Glutamatergic neuron (in vitro differentiated cells): ENCODE measurements around the gene ZNRF1. TPM values are rescaled to one million over a fixed set of nuclear protein-coding genes. Genes with fewer than 3 reads are reported as not detected.

ENCODE experiments used
- DNase-seq: peaks from one replicate; pipeline ENCODE4 v3.0.0; 2022
- H3K27ac Mint-ChIP-seq: one replicate; pipeline ENCODE4 v1.8.0; 2020; ENCODE audit warnings: mild to moderate bottlenecking, mixed read lengths, inconsistent platforms; ENCODE audit not compliant: unreplicated experiment
- H3K27me3 Mint-ChIP-seq: one replicate; pipeline ENCODE4 v1.8.0; 2020; ENCODE audit warnings: mild to moderate bottlenecking, moderate library complexity, mixed read lengths, inconsistent platforms; ENCODE audit not compliant: unreplicated experiment
- H3K36me3 Mint-ChIP-seq: one replicate; pipeline ENCODE4 v1.8.0; 2020; ENCODE audit warnings: mild to moderate bottlenecking, mixed read lengths, inconsistent platforms; ENCODE audit not compliant: unreplicated experiment
- H3K4me1 Mint-ChIP-seq: one replicate; pipeline ENCODE4 v1.8.0; 2020; ENCODE audit warnings: mild to moderate bottlenecking, low read depth, mixed read lengths, inconsistent platforms; ENCODE audit not compliant: unreplicated experiment
- H3K4me3 Mint-ChIP-seq: one replicate; pipeline ENCODE4 v1.8.0; 2020; ENCODE audit warnings: mild to moderate bottlenecking, mixed read lengths, inconsistent platforms; ENCODE audit not compliant: unreplicated experiment
- H3K9me3 Mint-ChIP-seq: one replicate; pipeline ENCODE4 v1.8.0; 2020; ENCODE audit warnings: mild to moderate bottlenecking, moderate library complexity, mixed read lengths, inconsistent platforms; ENCODE audit not compliant: unreplicated experiment
- total RNA-seq: library from RNA; stranded (reverse); fragmentation: NEBNext Ultra II Directional; extraction: Animal tissue kit (Norgen Biotek cat#: 25700); gene quantifications from one replicate; pipeline ENCODE4 v1.2.1, GENCODE V29; 2021; ENCODE audit not compliant: unreplicated experiment
- TF ChIP-seq, protein P1 (sequence below): fragments of 200-600 bp; sonication (generic); IDR thresholded peaks from one replicate; pipeline ENCODE4 v1.5.0; 2021; ENCODE audit not compliant: partially characterized antibody, unreplicated experiment

ZNRF1 gene
- total RNA-seq, 1 donor from 2014 or later = 55.3 TPM

DNA sequence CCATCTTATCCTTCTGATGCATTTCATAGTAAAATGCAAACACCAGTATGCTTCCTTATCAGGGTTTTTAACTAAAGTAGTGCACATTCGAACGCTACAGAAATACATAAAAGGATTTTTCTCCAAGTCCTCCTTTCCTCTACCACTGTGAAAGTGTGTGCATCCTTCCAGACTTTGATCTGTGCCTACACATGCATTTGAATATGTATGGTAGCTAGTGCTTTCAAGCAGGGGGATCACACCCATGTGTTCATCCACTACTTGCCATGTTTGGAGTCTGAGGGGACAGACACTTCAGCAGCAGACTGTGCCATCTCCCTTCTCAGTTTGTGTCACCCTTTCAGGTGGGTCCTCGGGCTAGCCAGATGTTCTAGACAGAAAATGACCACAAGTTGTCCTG lies 102.8 kb downstream of the ZNRF1 start:
- H3K9me3 Mint-ChIP-seq = peaks cover 10% of the 10 kb centered on the region
- H3K27me3 Mint-ChIP-seq = peaks cover 9% of the 10 kb centered on the region
- H3K27ac Mint-ChIP-seq = no peak overlapping the region
- peaks cover 13% of the 10 kb centered on the region for H3K36me3 Mint-ChIP-seq
- TF ChIP-seq, protein P1, sequence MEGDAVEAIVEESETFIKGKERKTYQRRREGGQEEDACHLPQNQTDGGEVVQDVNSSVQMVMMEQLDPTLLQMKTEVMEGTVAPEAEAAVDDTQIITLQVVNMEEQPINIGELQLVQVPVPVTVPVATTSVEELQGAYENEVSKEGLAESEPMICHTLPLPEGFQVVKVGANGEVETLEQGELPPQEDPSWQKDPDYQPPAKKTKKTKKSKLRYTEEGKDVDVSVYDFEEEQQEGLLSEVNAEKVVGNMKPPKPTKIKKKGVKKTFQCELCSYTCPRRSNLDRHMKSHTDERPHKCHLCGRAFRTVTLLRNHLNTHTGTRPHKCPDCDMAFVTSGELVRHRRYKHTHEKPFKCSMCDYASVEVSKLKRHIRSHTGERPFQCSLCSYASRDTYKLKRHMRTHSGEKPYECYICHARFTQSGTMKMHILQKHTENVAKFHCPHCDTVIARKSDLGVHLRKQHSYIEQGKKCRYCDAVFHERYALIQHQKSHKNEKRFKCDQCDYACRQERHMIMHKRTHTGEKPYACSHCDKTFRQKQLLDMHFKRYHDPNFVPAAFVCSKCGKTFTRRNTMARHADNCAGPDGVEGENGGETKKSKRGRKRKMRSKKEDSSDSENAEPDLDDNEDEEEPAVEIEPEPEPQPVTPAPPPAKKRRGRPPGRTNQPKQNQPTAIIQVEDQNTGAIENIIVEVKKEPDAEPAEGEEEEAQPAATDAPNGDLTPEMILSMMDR = no peak
- peaks cover 20% of the 10 kb centered on the region for H3K4me1 Mint-ChIP-seq
- no peak overlapping the region for H3K4me3 Mint-ChIP-seq
- no peak for DNase-seq

DNA sequence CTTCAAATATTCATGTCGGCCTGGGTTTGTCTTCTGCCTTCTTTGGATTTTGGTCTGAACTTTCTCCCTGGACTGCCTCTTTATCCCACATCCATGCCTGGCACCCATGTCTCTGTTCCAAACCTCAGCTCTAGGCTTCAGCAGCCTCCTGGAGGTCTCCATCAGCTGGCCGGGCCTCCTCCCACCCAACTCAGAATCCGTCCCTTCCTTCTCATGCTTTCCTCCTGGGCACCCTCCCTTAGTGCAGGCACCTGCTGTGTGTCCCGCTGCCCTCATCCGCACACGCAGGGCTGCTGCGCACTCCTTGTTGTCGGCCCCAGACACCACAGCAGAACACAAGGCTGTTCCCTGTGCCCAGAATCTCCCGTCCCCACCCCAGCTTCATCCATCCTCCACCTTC lies 103.8 kb downstream of the ZNRF1 start:
- peaks cover 9% of the 10 kb centered on the region for H3K27me3 Mint-ChIP-seq
- TF ChIP-seq, protein P1 = no peak
- no peak for DNase-seq
- H3K27ac Mint-ChIP-seq = no peak overlapping the region
- peaks cover 10% of the 10 kb centered on the region for H3K9me3 Mint-ChIP-seq
- peaks cover 13% of the 10 kb centered on the region for H3K36me3 Mint-ChIP-seq
- H3K4me3 Mint-ChIP-seq = no peak overlapping the region
- H3K4me1 Mint-ChIP-seq = peaks cover 20% of the 10 kb centered on the region

DNA sequence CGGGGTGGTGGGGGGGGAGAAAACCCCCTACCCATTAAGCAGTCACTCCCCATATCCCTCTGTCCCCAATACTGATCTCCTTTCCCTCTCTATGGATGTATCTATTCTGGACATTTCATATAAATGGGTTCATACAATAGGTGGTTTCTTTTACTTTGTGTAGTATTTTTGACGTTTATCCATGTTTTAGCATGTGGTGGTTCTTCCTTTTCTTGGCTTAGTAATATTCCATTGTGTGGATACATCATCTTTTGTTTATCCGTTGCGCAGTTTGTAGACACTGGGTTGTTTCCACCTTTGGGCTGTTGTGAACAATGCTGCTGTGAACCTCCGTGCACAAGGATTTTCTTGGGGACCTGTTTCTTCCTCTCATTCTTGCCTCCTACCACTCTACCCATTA lies 105.2 kb downstream of the ZNRF1 start:
- Mint-ChIP-seq H3K27me3 (peaks cover 9% of the 10 kb centered on the region), H3K4me3 (no peak overlapping the region), H3K4me1 (peaks cover 15% of the 10 kb centered on the region), H3K36me3 (peaks cover 13% of the 10 kb centered on the region), H3K27ac (no peak overlapping the region), H3K9me3 (peaks cover 10% of the 10 kb centered on the region)
- TF ChIP-seq, protein P1 = no peak
- no peak for DNase-seq

DNA sequence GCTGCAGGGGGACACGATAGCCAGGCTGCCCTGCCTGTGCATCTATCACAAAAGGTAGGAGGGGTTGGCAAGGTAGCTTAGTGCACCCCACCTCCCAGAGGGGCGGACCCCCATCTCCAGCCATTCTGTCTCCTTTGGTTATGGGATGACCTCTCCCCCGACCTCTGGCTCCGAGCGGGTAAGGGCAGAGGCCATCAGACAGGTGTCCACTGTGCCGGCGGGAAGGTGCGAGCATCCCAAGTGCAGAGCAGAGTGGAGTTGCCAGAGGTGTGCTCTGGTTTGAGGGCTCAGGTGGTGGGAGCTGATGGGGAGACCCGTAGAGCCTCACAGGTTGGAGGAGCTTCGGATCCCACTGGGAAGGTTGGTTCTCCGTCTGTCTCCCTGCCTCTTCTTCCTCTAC lies 106.0 kb downstream of the ZNRF1 start:
- Mint-ChIP-seq H3K4me1 (peaks cover 10% of the 10 kb centered on the region), H3K36me3 (peaks cover 13% of the 10 kb centered on the region), H3K27me3 (peaks cover 10% of the 10 kb centered on the region), H3K4me3 (no peak overlapping the region), H3K9me3 (peaks cover 8% of the 10 kb centered on the region), H3K27ac (no peak overlapping the region)
- TF ChIP-seq, protein P1 = no peak
- DNase-seq = no peak

DNA sequence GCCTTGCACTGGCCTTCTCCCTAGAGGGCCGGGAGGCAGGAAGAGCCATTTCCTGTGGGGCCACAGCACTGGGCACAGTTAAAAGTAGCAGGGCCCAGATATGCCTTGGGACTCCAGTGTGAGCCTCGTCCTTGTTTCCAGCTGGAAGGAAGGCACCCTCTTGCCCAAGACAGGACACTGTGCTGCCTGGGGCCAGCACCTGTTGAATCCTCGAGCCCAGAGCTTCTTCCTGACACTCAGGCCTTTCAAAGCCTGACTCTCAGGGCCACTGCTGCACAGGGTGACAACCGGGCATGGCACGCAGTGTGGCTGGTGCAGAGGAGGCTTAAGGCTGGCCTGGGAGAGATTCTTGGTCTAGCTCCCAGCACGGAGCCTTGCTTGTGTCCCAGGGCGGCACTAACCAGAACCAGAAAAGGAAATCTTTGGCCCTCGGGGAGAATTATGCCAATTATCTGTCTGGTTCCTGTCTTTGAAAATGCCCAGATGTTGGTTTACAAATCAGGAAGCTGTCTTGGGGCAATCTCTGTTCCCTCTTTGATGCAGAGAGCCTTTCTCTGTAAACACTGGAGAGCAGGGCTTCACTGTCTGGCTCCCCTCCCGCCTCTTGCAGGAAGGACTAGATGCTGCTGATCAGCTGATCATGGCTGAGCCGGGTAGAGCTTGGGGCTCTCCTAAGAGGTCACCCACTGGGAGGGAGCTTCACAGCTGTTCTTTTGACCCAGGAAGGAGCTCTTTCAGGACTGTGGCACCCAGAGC lies 106.7 kb downstream of the ZNRF1 start:
- H3K27me3 Mint-ChIP-seq = peaks cover 10% of the 10 kb centered on the region
- TF ChIP-seq, protein P1 = no peak
- no peak overlapping the region for H3K27ac Mint-ChIP-seq
- peaks cover 9% of the 10 kb centered on the region for H3K4me1 Mint-ChIP-seq
- no peak overlapping the region for H3K4me3 Mint-ChIP-seq
- DNase-seq = no peak
- H3K36me3 Mint-ChIP-seq = peaks cover 13% of the 10 kb centered on the region
- peaks cover 6% of the 10 kb centered on the region for H3K9me3 Mint-ChIP-seq
